ENCODE results near the gene SPAG5. TPM values are rescaled to one million over a fixed set of nuclear protein-coding genes. Genes with fewer than 3 reads are reported as not detected.

Gene SPAG5
- total and polyA plus RNA-seq, 9 of the 15 experiments (the other 6 are each of a cell fraction or from before 2014, with no cell fraction given): 94.4 to 286 (median 151) TPM

DNA sequence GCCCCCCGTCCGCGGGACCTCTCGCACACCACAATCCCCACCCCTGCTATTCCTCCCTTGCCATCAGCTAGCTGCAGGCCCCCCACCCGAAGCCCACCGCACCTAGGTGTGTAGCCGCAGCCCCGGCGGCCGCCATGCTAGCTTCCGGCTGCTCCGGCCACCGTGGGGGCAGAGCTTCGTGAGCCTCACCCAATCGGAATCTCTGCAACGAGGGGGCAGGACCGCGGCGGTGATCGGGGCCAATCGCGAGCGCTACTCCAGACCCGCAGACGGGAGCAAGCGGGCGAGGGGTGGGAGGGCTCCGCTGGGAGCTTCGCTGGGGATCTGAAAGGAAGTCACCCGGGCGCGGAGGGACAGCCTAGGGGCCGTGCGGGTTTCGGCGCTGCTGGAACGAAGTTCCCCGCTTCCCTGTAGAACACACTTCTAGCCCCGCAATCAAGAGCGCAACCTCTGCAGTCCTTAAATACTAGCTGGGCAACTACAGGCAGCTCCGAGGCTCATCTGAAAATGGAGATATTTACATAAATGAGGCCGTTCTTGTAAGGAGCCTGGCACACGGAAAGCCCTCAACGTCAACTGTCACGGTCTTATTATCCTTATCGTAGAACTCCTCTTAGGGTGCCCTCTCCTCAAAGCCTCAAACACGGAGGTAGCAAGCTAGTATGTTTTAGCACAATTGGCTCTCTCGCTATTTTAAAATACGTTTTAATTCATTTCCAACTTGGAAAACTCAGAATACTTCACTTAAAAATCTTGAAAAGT is 27.3 kb downstream of the SPAG5 start, which contains the start of gene PIGS (continued):
- no peak for TF ChIP-seq STAT5A (IDR thresholded peaks at IDR 0.05; ENCODE audit: borderline replicate concordance, low read length)
- TF ChIP-seq ZNF253 (CRISPR knock-in tag; conservative IDR thresholded peaks at IDR 0.05): no peak
- TF ChIP-seq, protein P1, sequence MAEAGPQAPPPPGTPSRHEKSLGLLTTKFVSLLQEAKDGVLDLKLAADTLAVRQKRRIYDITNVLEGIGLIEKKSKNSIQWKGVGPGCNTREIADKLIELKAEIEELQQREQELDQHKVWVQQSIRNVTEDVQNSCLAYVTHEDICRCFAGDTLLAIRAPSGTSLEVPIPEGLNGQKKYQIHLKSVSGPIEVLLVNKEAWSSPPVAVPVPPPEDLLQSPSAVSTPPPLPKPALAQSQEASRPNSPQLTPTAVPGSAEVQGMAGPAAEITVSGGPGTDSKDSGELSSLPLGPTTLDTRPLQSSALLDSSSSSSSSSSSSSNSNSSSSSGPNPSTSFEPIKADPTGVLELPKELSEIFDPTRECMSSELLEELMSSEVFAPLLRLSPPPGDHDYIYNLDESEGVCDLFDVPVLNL (CRISPR knock-in tag; IDR thresholded peaks at IDR 0.05; ENCODE audit: low read depth): no peak
- TF ChIP-seq SETDB1 (IDR thresholded peaks at IDR 0.05; ENCODE audit: low read length): no peak
- TF ChIP-seq ZNF24 (IDR thresholded peaks at IDR 0.05): no peak
- TF ChIP-seq CREM (IDR thresholded peaks at IDR 0.05; ENCODE audit: low read depth): peak; percentile 65
- TF ChIP-seq, protein P2, sequence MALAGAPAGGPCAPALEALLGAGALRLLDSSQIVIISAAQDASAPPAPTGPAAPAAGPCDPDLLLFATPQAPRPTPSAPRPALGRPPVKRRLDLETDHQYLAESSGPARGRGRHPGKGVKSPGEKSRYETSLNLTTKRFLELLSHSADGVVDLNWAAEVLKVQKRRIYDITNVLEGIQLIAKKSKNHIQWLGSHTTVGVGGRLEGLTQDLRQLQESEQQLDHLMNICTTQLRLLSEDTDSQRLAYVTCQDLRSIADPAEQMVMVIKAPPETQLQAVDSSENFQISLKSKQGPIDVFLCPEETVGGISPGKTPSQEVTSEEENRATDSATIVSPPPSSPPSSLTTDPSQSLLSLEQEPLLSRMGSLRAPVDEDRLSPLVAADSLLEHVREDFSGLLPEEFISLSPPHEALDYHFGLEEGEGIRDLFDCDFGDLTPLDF (CRISPR knock-in tag; IDR thresholded peaks at IDR 0.05): no peak
- TF ChIP-seq, protein P3, sequence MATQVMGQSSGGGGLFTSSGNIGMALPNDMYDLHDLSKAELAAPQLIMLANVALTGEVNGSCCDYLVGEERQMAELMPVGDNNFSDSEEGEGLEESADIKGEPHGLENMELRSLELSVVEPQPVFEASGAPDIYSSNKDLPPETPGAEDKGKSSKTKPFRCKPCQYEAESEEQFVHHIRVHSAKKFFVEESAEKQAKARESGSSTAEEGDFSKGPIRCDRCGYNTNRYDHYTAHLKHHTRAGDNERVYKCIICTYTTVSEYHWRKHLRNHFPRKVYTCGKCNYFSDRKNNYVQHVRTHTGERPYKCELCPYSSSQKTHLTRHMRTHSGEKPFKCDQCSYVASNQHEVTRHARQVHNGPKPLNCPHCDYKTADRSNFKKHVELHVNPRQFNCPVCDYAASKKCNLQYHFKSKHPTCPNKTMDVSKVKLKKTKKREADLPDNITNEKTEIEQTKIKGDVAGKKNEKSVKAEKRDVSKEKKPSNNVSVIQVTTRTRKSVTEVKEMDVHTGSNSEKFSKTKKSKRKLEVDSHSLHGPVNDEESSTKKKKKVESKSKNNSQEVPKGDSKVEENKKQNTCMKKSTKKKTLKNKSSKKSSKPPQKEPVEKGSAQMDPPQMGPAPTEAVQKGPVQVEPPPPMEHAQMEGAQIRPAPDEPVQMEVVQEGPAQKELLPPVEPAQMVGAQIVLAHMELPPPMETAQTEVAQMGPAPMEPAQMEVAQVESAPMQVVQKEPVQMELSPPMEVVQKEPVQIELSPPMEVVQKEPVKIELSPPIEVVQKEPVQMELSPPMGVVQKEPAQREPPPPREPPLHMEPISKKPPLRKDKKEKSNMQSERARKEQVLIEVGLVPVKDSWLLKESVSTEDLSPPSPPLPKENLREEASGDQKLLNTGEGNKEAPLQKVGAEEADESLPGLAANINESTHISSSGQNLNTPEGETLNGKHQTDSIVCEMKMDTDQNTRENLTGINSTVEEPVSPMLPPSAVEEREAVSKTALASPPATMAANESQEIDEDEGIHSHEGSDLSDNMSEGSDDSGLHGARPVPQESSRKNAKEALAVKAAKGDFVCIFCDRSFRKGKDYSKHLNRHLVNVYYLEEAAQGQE (IDR thresholded peaks at IDR 0.05; ENCODE audit: borderline replicate concordance): no peak
- TF ChIP-seq, protein P3 (CRISPR knock-in tag; IDR thresholded peaks at IDR 0.05; ENCODE audit: low read depth): no peak
- TF ChIP-seq ELF4 (CRISPR knock-in tag; IDR thresholded peaks at IDR 0.05): no peak
- TF ChIP-seq KAT7 (CRISPR knock-in tag; IDR thresholded peaks at IDR 0.05; ENCODE audit: borderline replicate concordance): no peak
- no peak for TF ChIP-seq SMARCA4 (IDR thresholded peaks at IDR 0.05)
- no peak for TF ChIP-seq MCM2 (IDR thresholded peaks at IDR 0.05; ENCODE audit: low read depth)
- TF ChIP-seq ZBTB1 (CRISPR knock-in tag; IDR thresholded peaks at IDR 0.05; ENCODE audit: borderline replicate concordance, low read depth): no peak
- no peak for TF ChIP-seq EP400 (IDR thresholded peaks at IDR 0.05)
- TF ChIP-seq ZNF699 (CRISPR knock-in tag; IDR thresholded peaks at IDR 0.05; ENCODE audit: insufficient replicate concordance): no peak
- TF ChIP-seq ZNF76 (CRISPR knock-in tag; IDR thresholded peaks at IDR 0.05; ENCODE audit: borderline replicate concordance): no peak
- TF ChIP-seq OTX1 (CRISPR knock-in tag; IDR thresholded peaks at IDR 0.05): no peak
- no peak for TF ChIP-seq NR4A1 (CRISPR knock-in tag; IDR thresholded peaks at IDR 0.05)
- 0 out of 2 replicates have a peak, but pooled peaks have one; percentile 19 for TF ChIP-seq NR4A1 (tag; IDR thresholded peaks at IDR 0.05)
- TF ChIP-seq TEAD2 (tag; IDR thresholded peaks at IDR 0.05): no peak

All from K562 (cell line).